Glomerular visceral epithelial cell (primary cell): Measurements from ENCODE around the gene PKP4.

Experiments used
- DNase-seq: peaks from one replicate; pipeline ENCODE4 v3.0.0-alpha.2; 2016; ENCODE audit errors: extremely low spot score

Gene PKP4

DNA sequence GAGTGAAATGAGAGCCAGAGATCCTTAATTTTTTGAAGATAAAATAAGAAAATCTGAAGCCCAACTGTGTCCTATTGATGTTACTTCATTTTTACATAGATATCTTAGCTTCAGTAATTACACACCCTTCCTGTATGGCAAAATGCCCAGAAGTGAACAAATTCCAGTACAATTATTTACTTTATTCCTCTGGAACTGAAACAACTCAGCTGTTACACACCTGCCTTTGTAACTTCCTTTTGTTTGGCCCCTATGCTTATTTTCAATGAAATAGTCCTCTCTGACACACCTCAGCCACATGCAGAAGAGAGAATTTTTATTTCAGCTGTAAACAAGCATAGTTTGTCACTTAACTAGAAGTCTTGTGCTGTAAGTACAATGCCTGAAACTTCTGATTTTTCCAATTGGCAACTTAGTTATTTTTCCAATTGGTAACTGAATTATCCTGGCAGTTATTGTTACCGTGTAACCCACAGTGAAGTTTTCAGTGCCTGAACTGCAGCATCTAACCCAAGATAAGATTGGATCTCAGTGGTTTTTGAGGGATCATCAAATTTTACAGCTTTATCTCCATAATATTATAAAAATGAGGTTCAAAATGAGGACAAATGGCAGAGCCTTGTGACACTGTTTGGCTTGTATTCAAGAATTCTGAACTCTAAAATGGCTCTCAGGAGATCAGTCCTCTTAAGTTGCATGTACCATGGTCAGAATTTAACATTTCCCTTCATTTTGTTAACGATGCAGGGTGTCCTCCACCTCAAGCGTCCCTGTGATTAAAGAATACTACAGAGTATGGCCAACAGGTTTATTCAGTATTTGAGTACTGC is 82.6 kb downstream of the PKP4 start:
- peak; percentile 68 for DNase-seq

DNA sequence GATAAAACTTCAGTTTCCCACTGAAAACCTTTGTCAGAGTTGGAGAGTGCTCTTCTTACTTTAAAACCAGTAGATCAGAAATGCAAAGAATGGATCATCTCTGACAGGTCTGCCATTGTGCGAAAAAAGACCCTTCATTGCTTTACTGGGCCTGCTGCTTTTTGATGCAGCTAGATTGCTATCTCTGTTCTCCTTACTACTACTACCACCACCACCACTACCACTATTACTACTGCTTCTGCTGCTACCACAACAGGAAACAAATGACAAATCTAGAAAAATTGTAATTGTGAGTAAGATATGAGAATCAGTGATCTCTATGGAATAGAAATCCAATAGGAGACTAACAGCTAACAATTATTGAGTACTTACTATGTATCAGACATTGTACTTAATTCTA is 85.8 kb downstream of the PKP4 start:
- no peak for DNase-seq

DNA sequence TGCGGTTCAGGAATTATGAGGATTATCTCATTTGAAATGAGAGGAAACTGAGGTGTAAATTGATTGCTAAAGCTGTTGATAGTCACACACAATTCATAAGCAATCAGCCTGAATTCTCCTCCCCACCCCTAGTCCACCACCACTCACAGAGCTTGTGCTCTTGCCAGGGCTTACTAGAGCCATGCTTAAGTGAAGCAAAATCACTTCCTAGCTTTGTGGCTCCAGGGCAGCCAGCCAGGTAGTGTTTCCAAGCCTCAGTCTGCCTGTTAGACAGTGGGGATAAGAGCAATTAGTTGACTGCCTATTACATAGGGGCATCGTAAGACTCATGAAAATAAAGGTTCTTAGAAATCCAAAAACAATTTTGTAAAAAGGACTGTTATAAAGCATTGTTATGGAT is 87.2 kb downstream of the PKP4 start:
- no peak for DNase-seq

DNA sequence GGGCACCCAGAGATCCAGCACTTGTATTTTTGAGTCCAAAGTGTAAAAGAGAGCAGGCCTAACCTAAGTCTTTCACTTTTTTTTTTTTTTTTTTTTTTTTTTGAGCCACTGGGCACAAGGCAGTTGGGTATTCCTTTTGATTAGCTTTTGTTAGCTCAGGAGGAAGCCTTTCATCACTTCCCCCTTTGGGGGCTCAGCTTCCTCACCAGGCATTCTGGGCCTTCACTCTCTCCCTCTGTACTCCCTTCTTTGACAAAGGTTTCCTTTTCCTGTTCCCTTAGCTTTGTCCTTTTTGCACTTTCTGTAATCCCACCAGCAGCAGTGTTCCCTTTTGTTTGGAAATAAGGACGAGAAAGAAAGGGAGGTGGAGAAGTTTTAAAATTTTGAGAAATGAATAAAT is 88.2 kb downstream of the PKP4 start:
- DNase-seq, result no peak

DNA sequence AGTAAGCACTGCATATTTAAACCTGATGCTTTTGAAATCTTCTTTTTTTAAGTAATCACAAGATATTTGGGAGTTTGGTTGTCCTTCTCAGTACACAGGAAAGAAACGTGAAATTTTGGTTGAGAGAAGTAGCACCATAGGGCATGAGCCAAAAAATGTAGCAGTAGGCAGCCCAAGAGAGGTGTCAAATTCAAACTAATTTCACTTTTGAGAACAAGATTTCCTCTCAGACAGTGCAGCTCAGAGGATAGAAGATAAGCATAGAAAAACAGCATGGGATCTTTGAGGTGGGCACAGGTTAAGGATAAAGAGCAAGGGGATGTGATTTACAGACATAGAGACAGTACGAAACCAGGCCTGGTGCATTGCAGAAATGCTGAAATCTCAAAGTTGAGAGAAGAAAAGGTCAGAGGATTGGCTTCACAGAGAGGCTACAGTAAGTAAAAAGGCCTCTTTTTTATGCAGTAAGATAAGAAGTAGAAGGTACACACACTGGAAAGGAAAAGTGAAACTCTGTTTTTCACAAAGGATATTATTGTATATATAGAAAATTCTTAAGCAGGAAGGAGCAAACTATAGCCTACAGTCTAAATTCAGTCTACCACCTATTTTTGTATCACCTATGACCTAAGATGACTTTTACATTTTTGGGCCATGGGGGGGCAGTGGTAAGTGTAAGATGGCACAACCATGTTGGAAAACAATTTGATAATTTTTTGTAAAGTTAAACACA is 89.8 kb downstream of the PKP4 start:
- no peak for DNase-seq

DNA sequence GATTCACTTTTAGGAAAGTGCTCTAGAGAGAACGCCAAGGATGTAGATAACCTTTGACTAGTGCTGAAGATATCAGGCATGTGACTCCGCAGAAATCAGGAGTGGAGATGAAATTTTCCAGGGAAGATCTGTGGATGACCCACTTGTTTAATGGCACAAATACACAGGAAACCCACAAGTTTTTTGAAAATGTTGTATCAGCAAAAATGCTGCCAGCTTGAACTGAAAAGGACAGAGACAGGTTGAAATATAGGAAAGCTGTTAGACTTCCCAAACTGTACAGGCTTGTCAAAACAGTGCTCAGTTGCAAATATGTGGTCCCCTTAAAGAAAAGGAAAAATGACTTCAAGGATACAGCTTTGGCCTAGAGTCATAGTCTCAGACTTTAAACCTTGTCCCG is 96.5 kb downstream of the PKP4 start:
- no peak for DNase-seq

DNA sequence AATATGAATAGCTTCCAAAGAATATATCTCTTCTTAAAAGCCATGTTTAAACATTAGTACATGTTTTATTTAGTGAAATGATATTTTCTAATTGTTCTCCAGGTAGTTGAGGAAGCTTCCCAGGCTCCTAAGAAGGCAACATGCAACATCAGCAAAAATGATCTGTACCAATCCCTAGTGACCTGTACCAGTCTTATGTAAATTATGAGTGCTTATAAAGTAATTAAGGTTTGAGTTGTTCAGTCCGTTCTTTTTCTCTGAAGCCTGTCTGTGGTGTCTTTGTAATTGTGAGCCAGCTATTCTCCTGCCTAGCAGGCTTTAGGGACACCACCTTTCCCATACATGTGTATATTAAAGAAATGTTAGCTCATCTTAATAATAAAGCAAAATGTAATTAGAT is 98.2 kb downstream of the PKP4 start:
- DNase-seq, result no peak

DNA sequence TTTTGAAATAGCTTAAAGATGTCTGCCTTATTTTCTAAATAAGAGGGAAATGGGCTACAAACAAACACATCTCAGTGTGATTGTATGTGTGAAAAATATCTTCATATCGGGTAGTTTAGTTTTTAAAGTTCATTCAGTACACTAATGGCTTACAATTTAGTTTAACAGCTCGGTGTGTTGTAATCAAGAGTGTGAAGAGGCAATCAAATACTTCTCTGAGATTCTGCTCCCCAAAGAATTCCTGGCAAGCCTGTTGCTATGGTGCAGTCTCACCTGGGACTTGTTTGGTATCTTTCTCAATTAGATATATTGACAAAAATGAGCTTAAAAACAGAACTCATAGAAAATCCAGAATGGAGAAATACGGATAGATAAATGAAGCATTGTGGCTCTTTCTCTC is 99.4 kb downstream of the PKP4 start:
- DNase-seq, result no peak

DNA sequence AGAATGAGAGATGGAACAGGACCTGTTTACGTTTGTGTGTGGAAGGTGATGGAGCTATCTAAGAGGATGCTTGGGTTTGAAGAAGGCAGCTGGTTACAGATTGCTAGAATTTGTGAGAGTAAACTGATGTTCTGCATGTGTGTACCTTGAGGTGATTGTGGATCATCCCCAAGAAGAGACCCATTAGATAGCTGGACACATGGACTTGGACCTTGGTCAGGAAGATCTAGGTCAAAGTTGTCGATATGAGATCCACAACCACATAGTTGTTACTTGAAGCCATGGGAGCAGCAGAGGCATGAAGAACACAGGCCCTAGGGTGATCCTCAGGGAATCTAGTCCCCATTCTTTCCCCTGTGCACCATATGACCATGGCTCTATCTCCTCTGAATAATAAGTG is 101.0 kb downstream of the PKP4 start:
- no peak for DNase-seq

DNA sequence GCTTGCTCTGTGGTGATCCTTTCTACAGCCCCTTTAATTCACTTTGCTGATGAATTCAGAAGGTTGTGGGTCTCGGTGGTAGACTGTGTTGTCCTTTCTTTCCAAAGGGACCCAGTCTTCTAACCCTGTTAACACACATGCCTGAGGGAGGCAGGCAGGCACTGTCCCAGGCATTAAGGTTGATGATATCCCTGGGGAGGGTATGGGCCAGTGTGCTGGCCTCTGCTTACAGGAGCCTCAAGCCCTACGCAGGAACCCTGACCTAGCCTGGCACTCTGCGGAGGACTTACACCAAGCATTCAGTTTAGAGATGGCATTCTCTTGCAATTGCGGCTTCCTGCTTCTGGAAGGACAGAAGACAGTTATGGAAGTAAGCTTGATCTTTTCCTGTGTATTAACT is 102.5 kb downstream of the PKP4 start:
- DNase-seq, result no peak

DNA sequence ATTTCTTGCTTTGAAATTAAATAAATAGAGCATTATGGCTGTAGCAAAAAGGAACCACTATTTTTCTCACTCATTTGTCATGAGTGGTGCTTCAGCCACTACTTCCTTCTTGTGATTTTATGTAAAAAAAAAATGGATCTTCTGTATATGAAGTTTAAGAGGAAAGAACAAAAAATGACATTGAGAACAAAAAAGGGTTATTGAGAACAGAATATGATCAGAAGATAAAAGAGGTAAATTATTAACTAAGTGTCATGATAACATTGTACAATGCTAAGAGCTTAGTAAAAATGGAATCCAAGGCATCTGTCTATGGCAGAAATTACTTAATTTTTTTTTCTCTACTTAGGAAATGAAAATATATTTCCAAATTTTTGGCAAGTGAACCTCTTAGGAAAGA is 103.5 kb downstream of the PKP4 start:
- DNase-seq, result no peak

DNA sequence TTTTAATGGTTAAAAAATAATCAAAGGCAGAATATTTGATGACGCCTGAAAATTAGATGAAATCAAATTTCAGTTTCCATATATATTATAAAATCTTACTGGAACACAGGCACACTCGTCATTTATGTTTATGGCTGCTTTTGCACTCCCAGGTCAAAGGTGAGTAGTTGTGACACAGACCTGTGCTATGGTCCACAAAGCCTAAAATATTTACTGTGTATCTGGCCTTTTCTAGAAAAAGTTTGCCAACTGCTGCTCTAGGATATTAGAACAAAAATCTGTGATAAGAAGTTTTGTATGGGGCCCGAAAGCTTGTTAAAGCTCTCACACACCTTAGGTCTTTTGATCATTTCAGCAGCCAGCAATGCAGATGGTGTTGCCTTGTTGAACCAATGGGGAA is 104.3 kb downstream of the PKP4 start:
- DNase-seq, result no peak

DNA sequence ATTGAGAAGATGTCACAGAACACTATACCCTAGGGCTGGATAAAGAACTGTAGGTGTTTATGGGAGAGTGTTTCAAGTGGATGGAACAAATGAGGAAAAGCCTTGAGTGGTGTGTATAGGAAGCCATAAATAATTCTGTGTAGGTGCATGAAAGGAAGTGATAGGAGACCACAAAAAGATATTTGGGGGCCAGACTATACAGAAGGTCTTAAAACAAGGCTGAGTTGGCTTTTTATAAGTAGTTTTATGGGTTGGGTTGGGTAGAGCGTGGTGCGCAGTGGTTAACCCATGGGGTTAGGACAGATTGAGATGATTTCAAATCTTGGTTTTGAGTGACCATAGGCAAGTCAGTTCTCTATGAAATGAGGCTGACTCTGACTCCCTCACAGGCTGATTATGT is 110.5 kb downstream of the PKP4 start:
- DNase-seq, result no peak

DNA sequence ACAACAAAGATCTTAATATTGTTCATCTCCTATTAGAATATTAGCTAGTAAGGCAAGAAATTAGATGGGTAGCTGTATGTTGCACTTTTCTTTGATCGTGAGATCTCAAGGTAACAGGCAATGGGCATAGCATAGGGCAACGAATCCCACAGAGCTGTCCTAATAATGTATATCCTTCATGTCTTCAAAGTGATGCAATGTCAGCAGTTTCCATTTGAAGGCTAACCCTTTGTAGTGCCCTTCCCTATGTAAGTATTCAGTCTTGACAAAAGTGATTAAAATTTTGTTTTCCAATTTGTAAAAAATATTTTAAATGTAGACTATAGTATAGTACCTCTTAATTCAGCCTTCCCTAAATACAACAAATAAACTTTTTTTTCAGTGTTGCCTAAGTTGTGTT is 112.5 kb downstream of the PKP4 start:
- DNase-seq, result no peak

DNA sequence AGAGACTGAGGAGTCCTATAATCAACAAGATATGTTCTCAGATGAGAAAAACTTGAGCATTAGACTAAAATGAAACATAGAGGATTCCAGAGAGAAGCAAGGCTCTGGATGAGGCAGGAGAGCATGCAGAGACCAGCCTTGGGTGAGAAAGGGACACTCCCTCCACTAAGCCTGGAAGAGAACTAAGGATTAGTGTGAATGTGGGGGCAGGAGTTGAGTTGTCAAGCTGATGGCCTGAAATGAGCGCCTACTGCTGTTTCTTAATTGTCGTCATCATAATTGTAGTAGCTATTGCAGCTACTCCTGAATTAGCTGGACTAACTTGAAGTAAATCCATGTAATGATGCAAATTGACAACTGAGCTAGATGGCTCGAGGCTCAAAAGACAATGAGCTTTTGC is 114.1 kb downstream of the PKP4 start:
- no peak for DNase-seq

DNA sequence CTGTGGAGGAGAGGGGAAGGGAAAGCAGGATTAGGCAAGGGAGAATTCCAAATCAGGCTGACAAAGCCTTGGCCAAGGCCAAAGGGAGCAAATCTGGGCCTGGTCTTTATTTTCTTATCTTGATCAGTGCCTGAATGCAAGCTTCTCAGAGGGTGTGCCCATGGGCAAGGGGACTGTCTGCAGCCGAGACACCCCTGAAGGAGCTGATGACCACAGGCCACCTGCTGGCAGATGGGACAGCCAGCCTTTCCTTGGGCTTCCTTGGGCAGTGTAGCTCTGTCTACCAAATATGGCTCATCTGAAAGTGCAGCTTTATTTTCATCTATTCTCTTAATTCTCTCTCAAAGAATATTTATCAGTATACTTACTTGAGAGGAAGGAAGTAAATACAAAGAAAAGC is 117.0 kb downstream of the PKP4 start:
- DNase-seq, result no peak

DNA sequence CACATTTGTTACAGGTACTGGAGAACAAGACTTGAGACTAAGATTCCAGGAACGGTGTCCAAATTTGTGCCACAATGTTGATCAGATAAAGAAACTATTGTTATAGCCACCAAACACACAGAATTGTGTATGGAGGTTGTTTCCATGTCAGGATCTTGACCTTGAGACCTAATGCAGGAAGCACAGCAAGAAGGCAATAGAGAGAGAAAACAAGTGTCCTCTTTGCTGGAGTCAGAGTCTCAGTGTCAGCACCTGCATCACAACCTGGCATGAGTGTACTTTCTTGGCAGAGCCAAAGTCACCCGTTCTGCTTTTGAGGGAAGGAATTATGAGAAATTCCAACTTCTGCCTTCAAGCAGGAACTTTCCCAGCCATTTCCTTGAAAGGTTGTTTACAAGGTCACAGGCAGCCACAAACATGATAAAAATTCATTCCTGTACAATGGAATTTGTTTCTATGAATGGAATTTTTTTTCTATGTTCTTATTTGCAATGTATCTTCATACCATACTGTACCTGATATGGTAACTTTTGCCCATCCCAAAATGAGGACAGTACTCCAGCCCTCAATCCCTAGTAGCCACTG is 118.4 kb downstream of the PKP4 start:
- no peak for DNase-seq

DNA sequence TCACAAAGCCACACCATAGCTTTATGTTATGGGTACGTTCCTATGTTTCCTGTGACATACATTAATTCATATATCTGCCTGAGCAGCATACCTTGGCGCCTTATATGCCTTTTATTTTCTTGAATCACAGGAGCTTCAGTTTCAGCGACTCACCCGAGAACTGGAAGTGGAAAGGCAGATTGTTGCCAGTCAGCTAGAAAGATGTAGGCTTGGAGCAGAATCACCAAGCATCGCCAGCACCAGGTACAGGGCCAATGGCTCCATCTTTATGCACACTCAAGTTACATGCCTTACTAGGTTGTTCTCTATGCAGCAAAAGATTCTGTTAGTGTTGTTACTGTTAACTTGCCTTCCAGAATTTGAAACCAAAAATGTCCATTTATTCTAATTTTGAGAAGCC is 120.4 kb downstream of the PKP4 start:
- no peak for DNase-seq

DNA sequence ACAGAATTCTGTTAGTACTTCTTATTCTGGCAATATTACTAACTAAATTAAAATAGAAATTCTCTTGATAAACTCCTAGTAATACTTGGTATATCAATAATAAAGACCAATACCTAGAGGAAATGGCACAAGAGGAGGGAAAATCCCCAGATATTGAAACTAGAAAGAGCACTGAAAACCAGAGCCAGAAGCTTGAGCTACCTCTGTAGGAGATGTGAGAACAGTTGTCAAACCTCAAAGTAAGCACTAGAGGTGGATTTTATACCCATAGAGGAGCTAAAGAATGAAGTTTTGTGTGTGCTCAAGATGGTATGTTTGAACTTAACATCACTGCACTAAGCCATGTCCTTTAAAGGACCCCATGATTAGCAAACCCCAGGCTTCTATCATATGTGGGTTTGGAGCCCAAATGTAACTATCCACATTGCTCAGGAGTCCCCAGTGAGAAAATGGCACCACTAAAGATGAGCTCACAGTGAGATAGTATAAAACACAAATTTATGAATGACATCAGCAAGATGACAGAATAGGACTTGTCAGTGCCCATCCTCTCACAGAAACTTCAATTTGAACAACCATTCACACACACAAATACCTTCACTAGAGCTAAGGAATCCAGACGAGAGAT is 122.1 kb downstream of the PKP4 start:
- DNase-seq, result no peak

DNA sequence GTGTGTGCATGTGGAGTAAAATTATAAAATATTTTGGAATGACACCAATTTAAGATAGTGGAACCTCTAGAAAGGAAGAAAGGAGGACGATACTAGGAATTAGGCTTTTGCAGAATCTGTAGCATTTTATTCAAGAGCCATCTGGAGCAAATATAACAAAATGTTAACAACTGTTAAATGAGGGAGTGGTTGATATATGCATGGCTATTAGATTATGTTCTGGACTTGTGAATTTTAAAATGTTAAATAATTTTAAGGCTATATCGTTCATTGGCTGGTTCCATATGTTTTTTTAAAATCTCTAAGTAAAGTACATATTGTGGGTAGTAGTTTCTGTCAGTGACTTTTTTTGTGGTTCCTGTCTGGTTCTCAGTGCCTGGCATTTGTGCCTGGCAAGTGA is 123.2 kb downstream of the PKP4 start:
- no peak for DNase-seq

DNA sequence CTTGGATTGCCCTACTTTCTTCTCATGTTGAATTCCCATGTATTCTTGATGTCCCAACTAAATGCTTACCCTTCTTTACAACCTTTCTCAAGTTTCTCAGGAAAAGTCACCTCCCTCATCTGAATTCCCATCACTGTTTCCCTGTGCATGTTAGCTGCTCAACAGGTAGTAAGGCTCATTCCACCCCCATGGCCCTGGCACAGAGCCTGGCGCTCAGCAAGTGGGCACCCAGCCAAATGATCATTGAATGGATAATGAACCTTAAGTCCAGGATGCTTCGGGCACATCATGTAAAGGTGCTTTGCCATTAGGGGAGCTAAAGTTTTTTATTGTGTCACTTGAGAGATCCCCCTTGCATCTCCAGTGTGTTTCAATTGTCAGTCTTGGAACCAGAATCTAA is 124.0 kb downstream of the PKP4 start:
- DNase-seq, result no peak

DNA sequence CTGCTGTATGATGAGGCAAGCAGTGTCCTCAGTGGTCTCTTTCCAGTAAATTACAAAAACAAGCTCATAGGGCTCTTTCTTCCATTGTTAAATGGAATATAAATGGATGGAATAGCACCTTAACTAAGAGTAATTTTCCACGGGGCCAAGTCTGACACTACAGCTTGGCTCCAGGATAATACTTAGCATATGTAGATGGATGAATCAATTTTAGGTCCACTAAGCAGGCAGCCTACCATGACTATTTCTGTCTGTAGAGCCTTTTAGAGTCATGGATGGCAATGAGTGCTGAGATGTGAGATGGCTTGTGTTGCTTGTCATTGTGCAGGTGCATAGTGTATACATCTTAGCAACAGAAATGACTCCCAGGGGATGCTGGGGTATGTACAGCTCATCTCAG is 125.9 kb downstream of the PKP4 start:
- DNase-seq, result no peak

DNA sequence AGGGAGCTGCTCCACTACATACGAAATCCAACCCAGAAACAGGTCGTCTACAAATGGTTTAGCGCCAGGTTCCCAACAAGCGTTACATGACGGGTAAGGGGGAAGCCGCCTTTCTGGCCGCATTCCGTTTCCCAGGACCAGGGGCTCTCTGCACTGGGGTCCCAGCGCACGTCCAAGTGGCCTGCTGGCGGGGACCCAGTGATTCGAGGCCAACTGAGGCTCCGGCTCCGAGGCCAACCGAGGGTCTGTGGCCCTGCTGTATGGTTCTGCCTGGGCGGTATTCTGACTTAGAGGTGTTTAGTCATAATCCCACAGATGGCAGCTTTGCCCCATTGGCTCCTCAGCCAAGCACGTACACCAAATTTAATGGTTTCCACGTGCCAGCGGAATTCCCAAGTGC is 127.2 kb downstream of the PKP4 start:
- no peak for DNase-seq
